IMR-90 (cell line): ENCODE measurements around the gene PPP1R15A. TPM values are rescaled to one million over a fixed set of nuclear protein-coding genes. Genes with fewer than 3 reads are reported as not detected.

Experiments
- ATAC-seq: fragments of 200-7000 bp; cut with Tn5 transposase; 2 replicates; pipeline ENCODE4 v1.9.1; 2020; ENCODE audit warnings: low read depth, mild to moderate bottlenecking, moderate library complexity
- BruUV-seq: library from RNA; stranded (reverse); fragments of 400-500 nt; replicated peaks from 2 replicates; lab custom pipeline; 2021; lab: Mats Ljungman, UMichigan
- CTCF ChIA-PET: fragments of 300-600 bp; formaldehyde crosslinking; extraction: SDS; loops from one replicate; lab custom pipeline; 2021; ENCODE audit warnings: antibody characterized with exemption; lab: Yijun Ruan, JAX
- POLR2A ChIA-PET: fragments of 300-600 bp; sonication (Branson Sonifier 250); formaldehyde crosslinking; loops from one replicate; lab custom pipeline; 2022; ENCODE audit warnings: antibody characterized with exemption; ENCODE audit not compliant: unreplicated experiment; lab: Charles Lee
- DNase-seq: peaks from one replicate; pipeline ENCODE4 v3.0.0; 2013
- H2AFZ ChIP-seq: replicated peaks from 2 replicates; pipeline ENCODE3; 2013; ENCODE audit warnings: low read length, mild to moderate bottlenecking; ENCODE audit not compliant: poor library complexity
- H2AK5ac ChIP-seq: 2 replicates; pipeline ENCODE4 v1.6.1; 2013; ENCODE audit warnings: low read depth, low read length, inconsistent platforms
- H2AK9ac ChIP-seq: replicated peaks from 2 replicates; pipeline ENCODE3; 2013; ENCODE audit warnings: mild to moderate bottlenecking, low read depth, low read length, moderate library complexity; ENCODE audit not compliant: poor library complexity
- H2BK120ac ChIP-seq: 2 replicates; pipeline ENCODE4 v1.6.1; 2013; ENCODE audit warnings: low read depth, low read length, inconsistent platforms
- H2BK15ac ChIP-seq: 3 replicates; pipeline ENCODE4 v1.6.1; 2013; ENCODE audit warnings: low read depth, low read length, inconsistent platforms
- H2BK20ac ChIP-seq: 2 replicates; pipeline ENCODE4 v1.6.1; 2013; ENCODE audit warnings: low read depth, mild to moderate bottlenecking, inconsistent platforms, low read length, moderate library complexity
- H2BK5ac ChIP-seq: 2 replicates; pipeline ENCODE4 v1.6.1; 2013; ENCODE audit warnings: mild to moderate bottlenecking, low read depth, low read length, inconsistent platforms; ENCODE audit not compliant: poor library complexity, severe bottlenecking
- H3K14ac ChIP-seq: replicated peaks from 2 replicates; pipeline ENCODE4 v1.6.1; 2013; ENCODE audit warnings: low read depth, low read length, inconsistent platforms
- H3K18ac ChIP-seq: 2 replicates; pipeline ENCODE4 v1.6.1; 2013; ENCODE audit warnings: low read depth, low read length, control low read depth
- H3K23ac ChIP-seq: 2 replicates; pipeline ENCODE4 v1.6.1; 2013; ENCODE audit warnings: low read depth, low read length, inconsistent platforms
- H3K27ac ChIP-seq: 2 replicates; pipeline ENCODE4 v1.5.1; 2013; ENCODE audit warnings: mild to moderate bottlenecking, control low read depth, low read length; ENCODE audit not compliant: insufficient read depth
- H3K27me3 ChIP-seq: 2 replicates; pipeline ENCODE4 v1.6.1; 2013; ENCODE audit warnings: low read length; ENCODE audit not compliant: control insufficient read depth, insufficient read depth
- H3K36me3 ChIP-seq: 2 replicates; pipeline ENCODE4 v1.6.1; 2013; ENCODE audit warnings: low read length, mixed read lengths; ENCODE audit not compliant: control insufficient read depth, insufficient read depth
- H3K4ac ChIP-seq: 2 replicates; pipeline ENCODE4 v1.6.1; 2013; ENCODE audit warnings: low read depth, low read length, inconsistent platforms
- H3K4me1 ChIP-seq: 2 replicates; pipeline ENCODE4 v1.6.1; 2013; ENCODE audit warnings: low read length, mixed read lengths; ENCODE audit not compliant: control insufficient read depth, insufficient read depth
- H3K4me2 ChIP-seq: 2 replicates; pipeline ENCODE4 v1.6.1; 2013; ENCODE audit warnings: low read depth, mild to moderate bottlenecking, control low read depth, low read length, moderate library complexity
- H3K4me3 ChIP-seq: 2 replicates; pipeline ENCODE4 v1.5.1; 2013; ENCODE audit warnings: low read depth, mild to moderate bottlenecking, control low read depth, low read length, moderate library complexity; ENCODE audit not compliant: insufficient read depth
- H3K56ac ChIP-seq: 2 replicates; pipeline ENCODE4 v1.6.1; 2013; ENCODE audit warnings: low read length, inconsistent platforms; ENCODE audit not compliant: insufficient read depth; ENCODE audit errors: extremely low read depth
- H3K79me1 ChIP-seq, 2 experiments: 2 replicates each; pipeline ENCODE4 v1.6.1; 2013; ENCODE audit warnings: low read length in 2 of 2, inconsistent platforms in 1 of 2, low read depth in 1 of 2
- H3K9ac ChIP-seq: 2 replicates; pipeline ENCODE4 v1.6.1; 2013; ENCODE audit warnings: low read depth, low read length, control low read depth
- H3K9me1 ChIP-seq: 2 replicates; pipeline ENCODE4 v1.6.1; 2013; ENCODE audit warnings: low read length, inconsistent platforms; ENCODE audit not compliant: insufficient read depth
- H3K9me3 ChIP-seq: 2 replicates; pipeline ENCODE4 v1.6.1; 2013; ENCODE audit warnings: low read length; ENCODE audit not compliant: control insufficient read depth, insufficient read depth
- H4K20me1 ChIP-seq: 2 replicates; pipeline ENCODE4 v1.6.1; 2013; ENCODE audit warnings: low read length, inconsistent platforms; ENCODE audit not compliant: insufficient read depth
- H4K5ac ChIP-seq: 2 replicates; pipeline ENCODE4 v1.6.1; 2013; ENCODE audit warnings: mild to moderate bottlenecking, low read depth, low read length, control low read depth
- H4K8ac ChIP-seq, 2 experiments: 2 replicates each; pipeline ENCODE4 v1.6.1; 2013; ENCODE audit warnings: low read depth in 2 of 2, low read length in 2 of 2, control low read depth in 1 of 2, inconsistent platforms in 1 of 2
- H4K91ac ChIP-seq: 2 replicates; pipeline ENCODE4 v1.6.1; 2013; ENCODE audit warnings: low read depth, low read length, inconsistent platforms; ENCODE audit not compliant: insufficient read depth
- BHLHE40 ChIP-seq: fragments of 150-350 bp; IDR thresholded peaks from 2 replicates; pipeline ENCODE4 v1.6.1; 2016; ENCODE audit warnings: mild to moderate bottlenecking, low read depth, low read length
- CEBPB ChIP-seq: IDR thresholded peaks from 2 replicates; pipeline ENCODE4 v1.6.1; 2012; ENCODE audit warnings: low read depth, low read length, improper control_type of control experiment
- CHD1 ChIP-seq: IDR thresholded peaks from 2 replicates; pipeline ENCODE4 v1.6.1; 2012; ENCODE audit warnings: low read depth, low read length, improper control_type of control experiment
- FOS ChIP-seq: fragments of 150-350 bp; IDR thresholded peaks from 2 replicates; pipeline ENCODE4 v1.6.1; 2016; ENCODE audit warnings: low read depth, low read length
- MAFK ChIP-seq: IDR thresholded peaks from 2 replicates; pipeline ENCODE4 v1.6.1; 2012; ENCODE audit warnings: low read depth, low read length, improper control_type of control experiment
- MAZ ChIP-seq: IDR thresholded peaks from 2 replicates; pipeline ENCODE4 v1.6.1; 2012; ENCODE audit warnings: low read depth, mild to moderate bottlenecking, low read length, improper control_type of control experiment, moderate library complexity, borderline replicate concordance
- MXI1 ChIP-seq: IDR thresholded peaks from 2 replicates; pipeline ENCODE4 v1.6.1; 2012; ENCODE audit warnings: low read depth, mild to moderate bottlenecking, low read length, moderate library complexity, borderline replicate concordance
- NFE2L2 ChIP-seq: fragments of 150-350 bp; IDR thresholded peaks from 2 replicates; pipeline ENCODE4 v1.6.1; 2016; ENCODE audit warnings: low read depth, mild to moderate bottlenecking, low read length
- POLR2A ChIP-seq: IDR thresholded peaks from 2 replicates; pipeline ENCODE4 v1.6.1; 2012; ENCODE audit warnings: mild to moderate bottlenecking, low read depth, low read length
- RAD21 ChIP-seq: IDR thresholded peaks from 2 replicates; pipeline ENCODE4 v1.6.1; 2012; ENCODE audit warnings: low read length, improper control_type of control experiment
- RCOR1 ChIP-seq: IDR thresholded peaks from 2 replicates; pipeline ENCODE4 v1.6.1; 2012; ENCODE audit warnings: mild to moderate bottlenecking, low read length, improper control_type of control experiment; ENCODE audit not compliant: insufficient replicate concordance
- RFX5 ChIP-seq: IDR thresholded peaks from 2 replicates; pipeline ENCODE4 v1.8.0; 2012; ENCODE audit warnings: low read depth, mild to moderate bottlenecking, low read length, moderate library complexity
- SMC3 ChIP-seq: fragments of 150-350 bp; IDR thresholded peaks from 2 replicates; pipeline ENCODE4 v1.6.1; 2016; ENCODE audit warnings: low read depth, mild to moderate bottlenecking, antibody characterized with exemption, low read length, moderate library complexity
- WGBS, 2 experiments: methylation state at CpG; one replicate each; pipeline versions ENCODE4 v1.1.5 to v1.1.7; 2013; ENCODE audit warnings: missing lambda C conversion rate in 2 of 2; ENCODE audit not compliant: insufficient read length in 1 of 2; ENCODE audit errors: extremely low coverage in 2 of 2; 5-methylcytosine and 5-hydroxymethylcytosine counted together
- dilution Hi-C: fragments of 300-500 bp; cut with HindIII; formaldehyde crosslinking; loops from one replicate; pipeline ENCODE4 v1.14.3; 2018; ENCODE audit warnings: low sequenced_read_pairs; ENCODE audit not compliant: unreplicated experiment
- in situ Hi-C: fragments of 300-500 bp; cut with MboI; formaldehyde crosslinking; loops from 3 replicates; pipeline ENCODE4 v1.14.3; 2019; ENCODE audit warnings: low sequenced_read_pairs, inconsistent platforms, mixed read lengths
- intact Hi-C: fragments of 100-400 bp; cut with micrococcal nuclease; formaldehyde crosslinking; loops from 2 replicates; pipeline ENCODE4 v1.10.0; 2022
- polyA plus RNA-seq, 3 experiments: library from polyadenylated mRNA; depleted of rRNA; stranded (reverse); fragments of >200 nt; gene quantifications; 2 replicates each; pipeline ENCODE4 v1.2.3, GENCODE V29; 2012; ENCODE audit warnings: low replicate concordance in 1 of 3
- total RNA-seq: library from RNA; depleted of rRNA; stranded (reverse); fragments of >200 nt; gene quantifications from 2 replicates; pipeline ENCODE4 v1.2.3, GENCODE V29; 2012
- TF ChIP-seq, protein P1 (sequence below): conservative IDR thresholded peaks from 2 replicates; pipeline ENCODE4 v1.5.1; 2012; ENCODE audit warnings: mild to moderate bottlenecking, low read depth, low read length, improper control_type of control experiment
- TF ChIP-seq, protein P2 (sequence below): fragments of 150-350 bp; IDR thresholded peaks from 2 replicates; pipeline ENCODE4 v1.6.1; 2016; ENCODE audit warnings: low read depth, mild to moderate bottlenecking, low read length, moderate library complexity, borderline replicate concordance
- TF ChIP-seq, protein P3 (sequence below): fragments of 150-350 bp; IDR thresholded peaks from 2 replicates; pipeline ENCODE4 v1.6.1; 2017; ENCODE audit warnings: mild to moderate bottlenecking, antibody characterized with exemption, low read length, low read depth

The PPP1R15A gene
- total and polyA plus RNA-seq, 2 of the 4 experiments (the other 2 are of a cell fraction): 26.7 to 87.7 TPM

DNA sequence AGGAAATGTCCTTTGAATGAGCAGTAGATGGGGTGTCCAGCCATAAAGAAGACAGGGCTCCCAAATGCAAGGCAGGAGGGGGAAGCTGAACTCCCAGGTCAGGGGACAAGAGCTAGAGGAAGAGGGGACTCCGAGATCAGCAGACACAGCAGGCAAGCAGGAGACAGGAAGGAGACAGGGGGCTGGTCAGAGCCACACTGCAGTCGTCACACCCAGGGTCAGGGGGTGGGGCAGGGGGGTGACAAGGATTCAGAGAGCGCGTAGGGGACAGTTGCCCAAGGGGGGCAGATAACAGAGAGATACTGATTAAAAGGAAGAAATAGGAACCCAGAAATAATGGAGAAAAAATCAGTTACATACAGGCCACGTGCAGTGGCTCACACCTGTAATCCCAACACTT, 39.2 kb upstream of the PPP1R15A start:
- Histone ChIP-seq H3K4me3 (no peak overlapping the region), H4K5ac (no peak overlapping the region), H2BK20ac (no peak overlapping the region), H2AK9ac (no peak overlapping the region), H3K9ac (no peak overlapping the region), H3K23ac (no peak overlapping the region), H3K36me3 (peaks cover 15% of the 10 kb centered on the region), H3K4me1 (peaks cover 12% of the 10 kb centered on the region), H3K79me1 (0 out of 4 replicates have a peak, but pooled peaks cover 0 to 4% of the 10 kb centered on the region in 2 experiments), H2BK5ac (no peak overlapping the region), H4K91ac (no peak overlapping the region), H4K20me1 (no peaks in the 10 kb centered on the region), H2BK120ac (no peak overlapping the region), H3K4ac (no peak overlapping the region), H2BK15ac (no peak overlapping the region), H3K27me3 (no peaks in the 10 kb centered on the region), H3K9me3 (no peaks in the 10 kb centered on the region), H3K9me1 (no peaks in the 10 kb centered on the region), H3K4me2 (no peak overlapping the region), H2AK5ac (no peak overlapping the region), H3K18ac (no peak overlapping the region), H2AFZ (no peak overlapping the region), H3K27ac (no peak overlapping the region), H4K8ac (no peak overlapping the region), H3K14ac (no peak overlapping the region), H3K56ac (no peak overlapping the region)
- DNase-seq: no peak
- ATAC-seq: no peak
- intact Hi-C loops: no loop called here
- no TSS peak for BruUV-seq
- in situ Hi-C loops: loop anchor here (10.0 kb wide), 1 partner anchor 188 kb away; the partner anchor contains the start of gene CA11
- no peak for TF ChIP-seq POLR2A
- no peak for TF ChIP-seq MAZ
- no peak for TF ChIP-seq SMC3
- TF ChIP-seq RCOR1: no peak
- no peak for TF ChIP-seq MAFK
- TF ChIP-seq, protein P1, sequence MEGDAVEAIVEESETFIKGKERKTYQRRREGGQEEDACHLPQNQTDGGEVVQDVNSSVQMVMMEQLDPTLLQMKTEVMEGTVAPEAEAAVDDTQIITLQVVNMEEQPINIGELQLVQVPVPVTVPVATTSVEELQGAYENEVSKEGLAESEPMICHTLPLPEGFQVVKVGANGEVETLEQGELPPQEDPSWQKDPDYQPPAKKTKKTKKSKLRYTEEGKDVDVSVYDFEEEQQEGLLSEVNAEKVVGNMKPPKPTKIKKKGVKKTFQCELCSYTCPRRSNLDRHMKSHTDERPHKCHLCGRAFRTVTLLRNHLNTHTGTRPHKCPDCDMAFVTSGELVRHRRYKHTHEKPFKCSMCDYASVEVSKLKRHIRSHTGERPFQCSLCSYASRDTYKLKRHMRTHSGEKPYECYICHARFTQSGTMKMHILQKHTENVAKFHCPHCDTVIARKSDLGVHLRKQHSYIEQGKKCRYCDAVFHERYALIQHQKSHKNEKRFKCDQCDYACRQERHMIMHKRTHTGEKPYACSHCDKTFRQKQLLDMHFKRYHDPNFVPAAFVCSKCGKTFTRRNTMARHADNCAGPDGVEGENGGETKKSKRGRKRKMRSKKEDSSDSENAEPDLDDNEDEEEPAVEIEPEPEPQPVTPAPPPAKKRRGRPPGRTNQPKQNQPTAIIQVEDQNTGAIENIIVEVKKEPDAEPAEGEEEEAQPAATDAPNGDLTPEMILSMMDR: no peak
- TF ChIP-seq RFX5: no peak
- no peak for TF ChIP-seq NFE2L2
- TF ChIP-seq, protein P2, sequence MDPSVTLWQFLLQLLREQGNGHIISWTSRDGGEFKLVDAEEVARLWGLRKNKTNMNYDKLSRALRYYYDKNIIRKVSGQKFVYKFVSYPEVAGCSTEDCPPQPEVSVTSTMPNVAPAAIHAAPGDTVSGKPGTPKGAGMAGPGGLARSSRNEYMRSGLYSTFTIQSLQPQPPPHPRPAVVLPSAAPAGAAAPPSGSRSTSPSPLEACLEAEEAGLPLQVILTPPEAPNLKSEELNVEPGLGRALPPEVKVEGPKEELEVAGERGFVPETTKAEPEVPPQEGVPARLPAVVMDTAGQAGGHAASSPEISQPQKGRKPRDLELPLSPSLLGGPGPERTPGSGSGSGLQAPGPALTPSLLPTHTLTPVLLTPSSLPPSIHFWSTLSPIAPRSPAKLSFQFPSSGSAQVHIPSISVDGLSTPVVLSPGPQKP: no peak
- no peak for TF ChIP-seq MXI1
- TF ChIP-seq FOS: no peak
- TF ChIP-seq BHLHE40: no peak
- TF ChIP-seq CEBPB: no peak
- TF ChIP-seq RAD21: no peak
- TF ChIP-seq, protein P3, sequence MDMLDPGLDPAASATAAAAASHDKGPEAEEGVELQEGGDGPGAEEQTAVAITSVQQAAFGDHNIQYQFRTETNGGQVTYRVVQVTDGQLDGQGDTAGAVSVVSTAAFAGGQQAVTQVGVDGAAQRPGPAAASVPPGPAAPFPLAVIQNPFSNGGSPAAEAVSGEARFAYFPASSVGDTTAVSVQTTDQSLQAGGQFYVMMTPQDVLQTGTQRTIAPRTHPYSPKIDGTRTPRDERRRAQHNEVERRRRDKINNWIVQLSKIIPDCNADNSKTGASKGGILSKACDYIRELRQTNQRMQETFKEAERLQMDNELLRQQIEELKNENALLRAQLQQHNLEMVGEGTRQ: no peak
- TF ChIP-seq CHD1: no peak
- dilution Hi-C loops: no loop called here
- WGBS, 2 experiments: 73% methylated on average over 4 of the region's 5 CpGs; no CpG with 5 or more reads in 1 of the 2 experiments
- ChIA-PET POLR2A (no interaction called here), CTCF (interaction anchor here (0.7 kb wide), 1 partner anchor 119 kb away, joined by 3 read pairs; no protein-coding TSS in a partner anchor)
